ENCODE measurements around the gene FAM184B. TPM values are rescaled to one million over a fixed set of nuclear protein-coding genes. Genes with fewer than 3 reads are reported as not detected.
"Not testable (repeated sequence)": the region's sequence is repeated elsewhere in the genome, so short reads cannot be mapped to it uniquely, and the experiment has no call there.

The FAM184B gene
- polyA plus RNA-seq, 3 donors: 0.50 to 0.84 (median 0.77) TPM

DNA sequence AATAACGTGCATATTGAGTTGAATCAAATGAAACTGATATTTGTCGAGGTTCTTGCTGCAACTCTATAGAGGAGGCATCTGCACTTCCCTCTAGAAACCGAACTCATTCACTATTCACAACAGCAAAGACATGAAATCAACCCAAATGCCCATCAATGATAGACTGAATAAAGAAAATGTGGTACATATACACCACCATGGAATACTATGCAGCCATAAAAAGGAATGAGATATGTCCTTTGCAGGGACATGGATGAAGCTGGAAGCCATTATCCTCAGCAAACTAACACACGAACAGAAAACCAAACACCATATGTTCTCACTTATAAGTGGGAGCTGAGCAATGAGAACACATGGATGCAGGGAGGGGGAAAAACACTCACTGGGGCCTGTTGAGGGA is 96.8 kb downstream of the FAM184B start:
- not testable (repeated sequence) for DNase-seq

DNA sequence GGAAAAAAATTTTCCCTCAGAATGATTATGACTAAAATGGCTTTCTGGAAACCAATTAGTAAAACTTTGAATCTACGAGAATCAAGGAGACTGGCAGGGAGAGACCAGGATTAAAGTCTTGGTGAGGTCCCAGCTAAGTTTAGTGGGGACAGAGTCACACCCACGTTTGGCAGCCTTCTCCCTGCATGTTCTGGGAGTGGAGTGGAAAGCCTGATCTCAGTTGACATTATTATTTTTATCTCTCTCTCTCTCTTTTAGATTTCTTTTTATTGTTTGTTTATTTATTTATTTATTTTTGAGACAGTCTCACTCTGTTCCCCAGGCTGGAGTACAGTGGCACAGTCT is 99.2 kb downstream of the FAM184B start:
- DNase-seq: no peak

DNA sequence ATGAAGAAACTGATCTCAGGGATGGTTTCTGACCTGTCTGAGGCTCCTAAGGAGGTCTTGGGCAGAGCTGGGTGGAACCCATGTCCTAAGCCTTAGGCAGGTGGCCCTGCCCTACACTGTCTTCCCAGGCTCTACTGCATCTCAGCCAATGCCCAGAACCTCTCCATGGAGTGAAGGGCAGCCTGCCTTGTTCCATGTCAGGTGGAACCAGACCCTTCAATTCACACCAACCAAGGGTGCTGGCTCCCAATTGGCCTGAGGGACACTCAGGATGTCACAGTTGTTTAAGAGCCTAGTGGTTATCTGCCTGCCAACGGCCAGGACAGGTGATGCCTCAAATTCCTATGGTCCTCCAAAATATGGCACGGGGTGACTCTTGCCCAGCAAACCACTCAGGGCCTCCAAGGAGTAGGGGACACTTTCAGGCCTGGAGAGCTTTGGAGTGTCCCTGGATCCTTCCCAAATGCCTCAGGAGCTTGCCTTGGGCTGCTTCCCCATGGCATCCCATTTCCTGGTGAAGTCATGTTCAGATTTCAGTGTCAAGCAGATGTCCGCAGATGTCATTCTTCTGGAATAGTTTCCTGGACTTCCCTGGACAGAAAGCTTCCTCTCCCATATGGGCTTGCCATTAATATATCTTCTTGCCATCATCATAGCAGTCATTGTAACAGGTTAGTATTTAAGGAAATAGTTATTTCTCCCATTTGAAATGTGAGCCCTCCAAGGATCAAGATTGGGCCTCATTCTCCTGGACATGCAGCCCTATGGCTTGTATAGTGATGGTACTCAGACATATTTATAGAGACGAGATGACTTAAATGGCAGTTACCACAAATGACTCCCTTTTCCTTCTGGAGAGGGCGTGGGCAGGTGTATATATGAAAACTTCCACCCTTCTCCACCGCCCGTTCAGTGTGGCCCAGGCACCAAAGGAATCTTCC is 99.9 kb downstream of the FAM184B start:
- DNase-seq: no peak

DNA sequence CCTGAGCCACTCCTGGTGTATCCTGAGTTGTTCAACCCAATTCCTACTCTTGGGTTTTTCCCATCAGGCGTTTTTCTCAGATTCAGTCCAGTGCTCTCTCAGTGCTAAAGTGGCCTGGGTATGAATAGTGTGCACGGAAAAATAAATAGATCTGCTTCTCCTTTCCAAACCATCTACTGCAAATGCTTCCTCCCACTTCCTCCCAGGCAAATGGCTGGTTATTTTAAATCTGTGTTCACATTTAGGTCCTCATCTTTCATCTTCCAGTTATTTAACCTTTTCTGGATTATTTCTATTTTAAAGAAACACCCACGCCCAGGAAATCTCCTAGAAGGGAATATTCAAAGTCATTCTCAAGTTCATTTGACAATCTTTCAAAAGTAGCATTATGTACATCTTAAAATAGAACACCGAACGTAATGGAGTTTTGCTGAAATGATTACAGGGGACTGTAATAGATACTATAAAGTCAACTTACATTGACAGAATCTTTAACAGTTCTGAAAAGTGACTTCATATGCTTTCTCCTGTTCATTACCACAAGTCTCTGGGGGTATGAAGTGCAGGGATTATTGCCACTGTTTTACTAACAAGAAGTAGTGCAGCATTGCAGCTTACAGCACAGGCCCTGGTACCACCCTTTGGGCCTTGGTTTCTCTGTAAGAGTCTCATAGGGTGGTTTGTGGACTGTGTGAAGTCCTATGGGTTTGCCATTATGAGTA is 100.7 kb downstream of the FAM184B start:
- no peak for DNase-seq

DNA sequence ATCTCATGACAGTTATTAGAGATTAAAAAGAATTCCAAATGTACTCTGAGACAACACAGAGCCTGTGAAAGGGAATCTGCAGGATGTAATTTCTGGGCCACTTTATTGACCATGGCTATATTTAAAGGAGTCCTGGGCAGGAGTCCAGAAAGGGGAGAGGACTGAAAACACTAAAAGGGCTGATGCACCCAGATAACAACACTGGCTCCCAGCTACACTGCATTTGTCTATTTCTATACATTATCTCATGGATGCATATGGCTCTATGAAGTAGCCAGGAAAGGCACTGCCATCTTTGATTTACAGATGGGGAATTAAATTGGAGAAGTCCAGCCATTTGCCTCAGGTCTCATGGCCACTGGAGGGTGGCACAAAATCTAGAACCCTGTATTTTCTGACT is 111.0 kb downstream of the FAM184B start:
- no peak for DNase-seq

DNA sequence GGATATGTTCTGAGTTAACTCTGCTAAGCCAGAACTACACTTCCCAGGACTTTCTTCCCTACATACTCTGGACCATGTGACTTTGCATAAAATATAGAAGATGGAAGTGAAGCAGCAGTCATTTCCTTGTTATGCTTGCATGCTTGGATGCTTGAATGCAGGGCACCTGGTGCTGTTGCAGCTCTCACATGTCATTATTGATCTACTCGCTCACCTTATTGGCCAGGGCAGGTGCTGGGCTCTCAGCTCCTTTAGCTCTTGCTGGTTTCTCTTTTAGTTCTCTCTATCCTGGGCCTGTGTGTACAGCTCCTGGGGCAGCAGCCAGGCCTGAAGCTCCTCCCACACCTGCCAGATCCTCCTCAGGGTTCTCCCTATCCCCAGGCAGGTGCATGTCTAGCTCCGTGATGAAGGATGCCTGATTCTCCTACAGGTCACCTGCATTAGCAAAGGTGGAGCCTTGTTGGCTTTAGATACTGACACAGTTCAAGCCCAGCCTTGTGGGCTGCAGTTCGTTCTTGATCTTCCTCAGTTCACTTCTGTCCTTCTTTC is 113.7 kb downstream of the FAM184B start:
- no peak for DNase-seq

DNA sequence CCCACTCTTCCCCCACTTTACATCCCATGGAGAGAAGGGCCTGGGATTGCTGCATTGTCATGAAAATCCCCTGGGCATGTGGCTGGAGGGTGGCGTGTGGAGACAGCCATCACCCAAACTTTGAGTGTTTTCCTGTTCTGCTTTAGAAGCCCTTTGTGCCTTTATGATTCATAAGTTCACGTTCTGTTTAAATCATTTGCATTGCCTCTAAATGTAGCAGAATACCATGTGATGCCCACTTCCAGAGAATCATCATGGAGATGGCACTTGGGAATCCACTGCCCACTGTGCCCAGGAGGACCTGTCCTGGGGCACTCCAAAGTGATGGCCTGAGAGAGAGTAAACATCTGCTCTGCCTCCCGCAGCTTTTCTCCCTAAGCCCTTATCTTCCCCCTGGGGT is 114.2 kb downstream of the FAM184B start:
- DNase-seq: no peak

DNA sequence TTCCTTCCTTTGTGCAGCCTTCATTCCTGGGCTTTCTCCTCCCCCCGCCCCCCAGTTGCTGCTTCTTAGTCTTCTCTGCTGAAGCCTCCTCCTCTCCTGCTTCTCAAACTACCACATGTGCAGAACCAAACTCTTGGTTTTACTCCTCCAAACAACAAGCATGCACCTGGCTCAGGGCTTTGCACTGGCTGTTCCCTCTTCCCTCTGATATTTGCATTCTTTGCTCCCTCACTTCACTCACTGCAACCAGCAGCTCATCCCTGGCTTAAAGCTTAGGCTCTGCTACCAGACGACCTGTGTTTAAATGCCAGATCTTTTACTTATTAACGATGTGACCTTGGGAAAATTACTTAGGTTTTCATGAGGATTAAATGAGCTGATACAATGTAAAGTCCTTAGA is 115.6 kb downstream of the FAM184B start:
- DNase-seq: no peak

DNA sequence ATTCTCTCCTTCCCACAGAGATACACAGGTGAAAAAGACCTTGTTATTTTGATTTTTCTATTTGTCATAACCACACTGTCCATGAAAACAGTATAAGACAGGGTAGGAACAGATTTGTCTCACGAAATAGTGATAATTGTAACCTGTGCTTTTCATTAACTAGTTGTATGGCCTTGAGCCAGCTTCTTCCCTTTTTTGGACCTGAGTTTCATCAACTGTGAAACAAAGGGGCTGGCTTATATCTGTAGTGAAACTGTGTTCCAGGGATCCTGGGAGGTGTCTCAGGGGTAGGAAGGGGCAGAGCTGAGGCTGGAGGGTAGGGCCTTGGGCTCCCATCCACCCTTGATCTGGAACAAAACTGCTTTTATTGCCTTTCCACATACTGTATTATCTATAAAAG is 116.1 kb downstream of the FAM184B start:
- no peak for DNase-seq

DNA sequence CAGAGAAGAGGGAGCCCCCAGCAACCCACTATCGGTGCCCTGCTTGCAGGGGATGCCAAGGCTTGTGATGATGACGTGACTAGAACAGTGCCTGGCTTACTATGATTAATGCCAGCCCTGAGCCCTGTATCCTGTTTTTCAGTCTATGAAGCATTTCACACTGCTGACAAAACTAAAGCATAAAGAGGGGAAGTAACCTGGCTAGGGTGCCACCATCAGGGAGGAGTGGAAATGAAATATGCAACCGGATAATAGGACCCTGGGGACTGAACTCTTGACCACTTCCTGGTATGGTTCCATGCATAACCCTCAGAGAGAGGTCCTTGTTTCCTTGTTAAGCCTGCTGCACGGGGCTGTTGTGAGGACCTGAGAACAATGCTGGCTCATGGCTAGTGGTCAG is 116.7 kb downstream of the FAM184B start:
- no peak for DNase-seq

DNA sequence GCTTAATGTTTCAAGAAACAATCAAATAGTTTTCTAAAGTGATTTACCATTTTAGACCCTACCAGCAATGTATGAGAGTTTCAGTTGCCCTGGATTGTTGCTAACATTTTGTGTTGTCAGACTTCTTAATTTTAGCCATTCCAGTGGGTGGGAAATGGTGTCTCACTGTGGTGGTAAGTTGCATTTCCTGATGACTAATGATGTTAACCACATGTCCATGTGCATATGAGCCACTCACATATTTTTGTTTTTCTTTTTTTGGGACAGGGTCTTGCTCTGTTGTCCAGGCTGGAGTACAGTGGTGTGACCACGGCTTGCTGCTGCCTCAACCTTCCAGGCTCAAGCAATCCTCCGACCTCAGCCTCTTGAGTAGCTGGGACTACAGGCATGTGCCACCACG is 118.7 kb downstream of the FAM184B start:
- no peak for DNase-seq

DNA sequence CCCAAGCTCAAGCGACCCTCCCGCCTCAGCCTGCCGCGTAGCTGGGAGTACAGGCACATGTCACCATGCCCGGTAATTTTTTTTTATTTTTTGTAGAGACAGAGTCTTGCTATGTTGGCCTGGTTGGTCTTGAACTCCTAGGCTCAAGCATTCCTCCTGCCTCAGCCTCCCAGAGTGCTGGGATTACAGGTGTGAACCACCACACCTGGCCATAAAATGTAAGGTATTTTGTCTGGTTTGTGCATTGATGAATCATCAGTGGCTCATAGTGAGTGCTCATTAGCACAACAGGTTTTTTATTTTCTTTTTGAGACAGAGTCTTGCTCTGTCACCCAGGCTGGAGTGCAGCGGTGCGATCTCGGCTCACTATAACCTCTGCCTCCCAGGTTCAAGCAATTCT is 122.2 kb downstream of the FAM184B start:
- not testable (repeated sequence) for DNase-seq

DNA sequence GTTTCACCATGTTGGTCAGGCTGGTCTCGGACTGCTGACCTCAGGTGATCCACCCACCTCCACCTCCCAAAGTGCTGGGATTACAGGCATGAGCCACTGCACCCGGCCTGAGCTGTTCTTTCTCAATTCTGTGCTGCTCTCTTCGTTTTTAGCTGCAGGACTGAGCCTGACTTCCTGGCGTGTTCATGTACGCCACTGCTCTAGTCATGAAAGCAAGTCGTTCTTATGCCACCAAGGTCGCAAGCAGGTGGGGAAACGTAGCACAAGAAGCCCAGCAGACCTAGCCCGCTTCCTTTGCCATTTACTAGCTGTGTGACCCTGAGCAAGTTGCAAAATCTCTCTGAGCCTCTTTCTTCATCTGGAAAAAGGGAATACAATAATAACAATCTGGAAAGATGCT is 123.6 kb downstream of the FAM184B start:
- no peak for DNase-seq

DNA sequence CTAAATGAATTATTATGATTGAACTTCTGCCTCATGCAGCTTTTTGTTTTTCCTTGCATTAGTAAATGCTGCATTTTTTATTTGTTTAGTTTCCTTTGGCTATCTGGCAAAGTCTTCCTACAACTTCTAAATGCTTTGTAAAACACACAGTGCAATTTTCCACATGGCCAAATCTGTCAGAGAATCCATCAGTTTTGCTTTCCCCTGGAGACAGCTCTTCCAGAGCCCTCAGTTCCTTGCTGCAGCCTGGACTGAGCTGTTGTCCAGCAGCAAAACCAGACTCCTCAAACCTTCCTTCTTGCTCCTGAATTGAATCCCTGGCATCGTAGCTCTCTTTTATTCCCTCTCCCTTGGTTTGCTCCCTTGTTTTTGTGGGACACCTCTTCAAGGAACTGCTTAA is 124.3 kb downstream of the FAM184B start:
- no peak for DNase-seq

DNA sequence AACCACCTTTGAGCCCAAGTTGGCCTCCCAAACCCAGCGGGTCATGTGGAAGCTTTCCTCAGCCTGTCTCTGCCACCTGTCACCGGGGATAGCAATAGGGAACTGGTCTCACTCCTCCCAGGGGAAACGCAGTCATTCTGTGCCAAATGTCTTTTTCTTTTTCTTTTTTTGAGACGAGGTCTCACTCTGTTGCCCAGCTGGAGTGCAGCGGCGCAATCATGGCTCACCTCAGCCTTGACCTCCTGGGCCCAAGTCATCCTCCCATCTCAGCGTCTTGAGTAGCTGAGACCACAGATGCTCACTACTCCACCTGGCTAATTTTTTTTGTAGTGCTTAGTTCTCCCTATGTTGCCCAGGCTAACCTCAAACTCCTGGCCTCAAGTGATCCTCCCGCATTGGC is 126.7 kb downstream of the FAM184B start:
- DNase-seq: no peak

DNA sequence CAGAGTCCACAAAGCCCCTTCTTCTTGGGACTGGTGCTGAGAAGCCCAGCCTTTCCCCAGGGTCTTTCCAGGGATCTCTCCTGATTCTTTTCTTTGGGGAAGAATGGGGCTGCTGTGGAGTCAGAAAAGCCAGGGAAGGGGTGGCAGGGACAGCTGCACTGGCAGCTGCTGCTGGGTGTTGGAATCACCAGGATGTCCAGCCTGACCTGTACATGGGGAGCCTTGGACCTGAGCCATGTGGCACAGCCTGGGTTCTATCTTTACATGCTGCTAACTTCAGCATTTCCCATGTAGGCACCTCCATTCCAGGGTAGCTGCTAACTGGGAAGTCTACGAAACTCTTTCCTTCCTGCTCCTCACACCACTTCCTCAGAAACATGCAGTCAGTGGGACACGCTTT is 131.0 kb downstream of the FAM184B start:
- no peak for DNase-seq

DNA sequence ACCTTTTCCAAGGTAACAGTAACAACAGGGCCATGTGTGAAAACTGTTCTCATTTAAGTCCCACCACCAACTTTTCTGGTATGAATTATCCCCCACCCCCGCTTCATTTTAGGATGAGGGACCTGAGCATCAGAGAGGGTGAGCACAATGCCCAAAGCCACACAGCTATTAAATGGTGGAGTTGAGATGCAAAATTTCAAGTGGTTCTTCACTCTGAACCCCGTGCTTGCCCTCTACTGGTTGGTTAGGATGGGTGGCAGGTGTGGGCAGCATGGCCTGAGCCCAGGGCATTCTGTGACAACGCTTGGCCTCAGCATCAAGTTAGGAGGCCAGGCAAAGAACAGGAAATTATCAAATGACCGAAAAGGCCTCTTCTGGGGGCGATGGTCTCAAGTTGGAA is 133.5 kb downstream of the FAM184B start:
- no peak for DNase-seq

DNA sequence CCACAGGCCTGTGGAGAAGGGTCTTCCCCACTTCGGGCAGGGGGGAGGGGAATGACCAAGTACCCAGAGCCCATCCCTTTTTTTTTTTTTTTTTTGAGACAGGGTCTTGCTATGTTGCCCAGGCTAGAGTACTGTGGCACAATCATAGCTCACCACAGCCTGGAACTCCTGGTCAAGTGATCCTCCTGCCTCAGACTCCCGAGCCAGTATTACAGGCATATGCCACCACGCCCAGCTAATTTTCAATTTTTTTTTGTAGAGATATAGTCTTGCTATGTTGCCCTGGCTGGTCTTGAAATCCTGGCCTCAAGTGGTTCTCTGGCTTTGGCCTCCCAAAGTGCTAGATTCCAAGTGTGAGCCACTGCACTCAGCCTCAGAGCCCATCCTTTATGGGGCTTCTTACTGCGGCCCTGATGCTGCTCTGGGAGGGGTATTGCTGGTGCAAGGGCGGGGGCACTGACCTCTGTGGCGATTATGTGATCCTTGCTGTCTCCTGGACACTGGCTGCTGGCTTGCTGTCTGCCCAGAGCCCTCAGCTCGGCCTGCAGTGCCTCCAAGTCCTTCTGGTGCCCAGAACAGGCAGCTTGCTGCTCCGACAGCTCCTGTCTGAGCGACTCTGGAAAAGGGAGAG is 134.1 kb downstream of the FAM184B start:
- DNase-seq: no peak

DNA sequence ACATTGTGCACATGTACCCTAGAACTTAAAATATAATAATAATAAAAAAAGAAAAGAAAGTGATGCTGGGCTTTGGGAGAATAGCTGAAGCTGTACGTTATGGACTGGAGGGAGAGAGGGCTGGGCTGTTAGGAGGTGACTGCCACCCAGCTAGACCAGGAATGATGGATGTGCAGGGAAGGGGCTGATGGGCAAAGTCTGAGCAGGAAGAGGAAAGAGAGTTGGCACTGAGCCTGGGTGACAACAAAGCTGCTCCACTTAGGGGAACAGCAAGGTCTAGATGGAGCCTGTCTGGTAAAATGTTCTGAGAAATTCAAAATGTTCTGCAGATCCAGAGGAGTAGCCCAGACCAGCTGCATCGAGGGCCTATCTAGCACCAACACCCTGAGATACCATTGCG is 134.7 kb downstream of the FAM184B start:
- no peak for DNase-seq

DNA sequence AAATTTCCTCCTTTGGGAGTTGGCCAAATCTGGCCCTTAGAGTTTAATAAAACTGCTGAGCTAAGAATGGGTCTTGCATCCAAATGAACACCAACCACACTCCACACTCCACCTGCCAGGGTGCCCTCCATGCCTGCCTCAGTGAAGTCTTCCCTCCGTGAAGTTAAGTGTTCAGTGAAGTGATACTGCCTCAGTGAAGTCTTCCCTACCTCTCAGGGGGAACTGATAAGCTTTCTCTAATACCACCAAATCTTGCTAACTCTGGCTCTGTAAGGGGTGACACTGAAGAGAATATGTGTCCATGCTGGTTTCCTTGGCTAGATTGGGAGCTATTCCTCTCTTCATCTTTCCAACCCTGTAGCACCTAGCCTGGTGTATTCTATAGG is 139.0 kb downstream of the FAM184B start:
- no peak for DNase-seq

DNA sequence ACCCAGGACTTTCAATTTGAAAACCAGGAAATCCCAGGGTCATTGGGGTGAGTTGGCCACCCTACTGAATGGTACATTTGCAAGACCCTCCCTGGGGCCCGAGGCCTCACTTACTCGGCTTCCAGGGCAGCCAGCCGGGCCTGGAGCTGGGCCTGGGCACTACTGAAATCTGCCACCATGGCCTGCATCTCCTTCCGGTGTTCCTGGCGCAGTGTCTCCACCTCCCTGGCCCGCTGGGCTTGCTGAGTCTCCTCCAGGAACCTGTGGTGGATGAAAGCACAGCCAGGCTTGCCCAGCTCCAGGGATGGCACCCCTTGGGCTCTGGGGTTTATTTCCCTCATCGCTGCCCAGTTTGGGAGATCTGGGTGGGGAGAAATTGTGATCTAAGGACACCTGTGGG is 142.3 kb downstream of the FAM184B start:
- no peak for DNase-seq
